ENCODE results near the gene CASP2. TPM values are rescaled to one million over a fixed set of nuclear protein-coding genes. Genes with fewer than 3 reads are reported as not detected.

CASP2 gene
- total RNA-seq, 1 experiment from 2014 or later: 15.1 TPM

- DNase-seq (ENCODE audit: low read depth): no peak
These were observed 7.7 kb downstream of the CASP2 start for GRCh38 chr7:143295870-143296269.

GRCh38 chr7:143296686-143297085 lies 8.5 kb downstream of the CASP2 start:
- DNase-seq (ENCODE audit: low read depth): no peak

- DNase-seq (ENCODE audit: low read depth): no peak
These were observed 11.2 kb downstream of the CASP2 start for GRCh38 chr7:143299346-143299745.

- DNase-seq (ENCODE audit: low read depth): peak; percentile 18
These were observed 11.7 kb downstream of the CASP2 start for GRCh38 chr7:143299840-143300239.

GRCh38 chr7:143300959-143301935 lies 13.1 kb downstream of the CASP2 start:
- no peak for DNase-seq (ENCODE audit: low read depth)

- no peak for DNase-seq (ENCODE audit: low read depth)
These were observed 15.6 kb downstream of the CASP2 start for GRCh38 chr7:143303733-143304132.

- no peak for DNase-seq (ENCODE audit: low read depth)
These were observed 16.8 kb downstream of the CASP2 start for GRCh38 chr7:143304938-143305337.

- peak; percentile 26 for DNase-seq (ENCODE audit: low read depth)
These were observed 17.4 kb downstream of the CASP2 start for GRCh38 chr7:143305423-143306070.

- DNase-seq (ENCODE audit: low read depth): no peak
These were observed 20.5 kb downstream of the CASP2 start for GRCh38 chr7:143308632-143309031.

GRCh38 chr7:143314127-143314526 lies 26.0 kb downstream of the CASP2 start:
- no peak for DNase-seq (ENCODE audit: low read depth)

- DNase-seq (ENCODE audit: low read depth): no peak
These were observed 27.6 kb downstream of the CASP2 start, which contains the start of gene CLCN1 for GRCh38 chr7:143315776-143316175. Gene CLCN1, plus strand, starts transcription at chr7:143316111. Its CDS starts 102 bp downstream, at chr7:143316213.

- DNase-seq (ENCODE audit: low read depth): no peak
These were observed 28.3 kb downstream of the CASP2 start for GRCh38 chr7:143316492-143316891.

GRCh38 chr7:143318661-143319060 lies 30.5 kb downstream of the CASP2 start:
- peak; percentile 5 for DNase-seq (ENCODE audit: low read depth)

GRCh38 chr7:143320620-143321019 lies 32.5 kb downstream of the CASP2 start:
- peak; percentile 17 for DNase-seq (ENCODE audit: low read depth)

GRCh38 chr7:143321242-143321641 lies 33.1 kb downstream of the CASP2 start:
- DNase-seq (ENCODE audit: low read depth): no peak

- DNase-seq (ENCODE audit: low read depth): no peak
These were observed 33.6 kb downstream of the CASP2 start for GRCh38 chr7:143321734-143322133.

- no peak for DNase-seq (ENCODE audit: low read depth)
These were observed 34.8 kb downstream of the CASP2 start for GRCh38 chr7:143322760-143323633.

- DNase-seq (ENCODE audit: low read depth): no peak
These were observed 35.5 kb downstream of the CASP2 start for GRCh38 chr7:143323653-143324052.

- no peak for DNase-seq (ENCODE audit: low read depth)
These were observed 37.1 kb downstream of the CASP2 start for GRCh38 chr7:143325240-143325639.

GRCh38 chr7:143327903-143328302 lies 39.8 kb downstream of the CASP2 start:
- DNase-seq (ENCODE audit: low read depth): no peak

- DNase-seq (ENCODE audit: low read depth): no peak
These were observed 41.5 kb downstream of the CASP2 start for GRCh38 chr7:143329471-143330170.

Data from RPMI7951 (cell line).